ENCODE measurements around the gene SORT1.
A peak's percentile ranks its signal among the peaks of the same experiment; 100 is the strongest.
"Not testable (repeated sequence)": the region's sequence is repeated elsewhere in the genome, so short reads cannot be mapped to it uniquely, and the experiment has no call there.

Gene SORT1

GRCh38 chr1:109397581-109398342, at the start of gene SORT1:
SORT1 (minus strand) TSS chr1:109397918; CDS start chr1:109397892, 26 bp downstream.
- peak; percentile 73 for DNase-seq

- not testable (repeated sequence) for DNase-seq
Observed at GRCh38 chr1:109445949-109446695, 48.4 kb upstream of the SORT1 start.

- DNase-seq, result no peak
Observed at GRCh38 chr1:109444346-109444745, 46.6 kb upstream of the SORT1 start.

GRCh38 chr1:109443476-109443875, 45.8 kb upstream of the SORT1 start:
- DNase-seq, result no peak

- no peak for DNase-seq
Observed at GRCh38 chr1:109441069-109441468, 43.4 kb upstream of the SORT1 start.

- DNase-seq, result peak; percentile 67
Observed at GRCh38 chr1:109438798-109439297, 41.1 kb upstream of the SORT1 start.

GRCh38 chr1:109434484-109434883, 36.8 kb upstream of the SORT1 start:
- no peak for DNase-seq

DNA sequence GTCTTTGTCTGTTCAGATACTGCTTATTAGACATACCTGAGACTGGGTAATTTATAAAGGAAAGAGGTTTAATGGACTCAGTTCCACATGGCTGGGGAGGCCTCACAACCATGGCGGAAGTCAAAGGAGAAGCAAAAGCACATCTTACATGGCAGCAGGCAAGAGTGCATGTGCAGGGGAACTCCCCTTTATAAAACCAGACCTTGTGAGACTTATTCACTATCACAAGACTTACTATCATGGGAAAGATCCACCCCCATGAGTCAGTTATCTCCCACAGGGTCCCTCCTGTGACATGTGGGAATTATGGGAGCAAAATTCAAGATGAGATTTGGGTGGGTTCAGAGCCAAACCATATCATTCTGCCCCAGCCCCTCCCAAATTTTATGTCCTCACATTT, 35.6 kb upstream of the SORT1 start:
- no peak for DNase-seq

DNA sequence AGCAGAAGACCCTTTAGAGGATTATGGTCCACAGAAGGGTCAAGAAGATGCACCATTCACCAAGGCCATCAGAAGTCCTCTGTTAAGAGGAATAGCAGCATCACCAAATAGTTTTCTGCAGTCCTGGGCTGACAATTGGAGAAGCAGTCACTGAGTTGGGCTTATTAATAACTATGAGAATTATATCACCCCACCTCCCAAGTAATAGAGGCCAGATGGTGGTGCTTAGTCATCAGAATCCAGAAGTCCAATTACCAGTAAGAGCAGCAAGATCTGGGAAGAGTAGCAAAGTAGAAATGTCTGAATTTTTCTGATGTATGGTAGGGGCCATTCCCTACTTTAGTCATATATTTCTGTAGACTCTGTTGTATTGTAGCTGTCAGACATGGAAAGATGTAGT, 34.6 kb upstream of the SORT1 start:
- no peak for DNase-seq

GRCh38 chr1:109427171-109427467, 29.4 kb upstream of the SORT1 start:
- DNase-seq, result no peak

DNA sequence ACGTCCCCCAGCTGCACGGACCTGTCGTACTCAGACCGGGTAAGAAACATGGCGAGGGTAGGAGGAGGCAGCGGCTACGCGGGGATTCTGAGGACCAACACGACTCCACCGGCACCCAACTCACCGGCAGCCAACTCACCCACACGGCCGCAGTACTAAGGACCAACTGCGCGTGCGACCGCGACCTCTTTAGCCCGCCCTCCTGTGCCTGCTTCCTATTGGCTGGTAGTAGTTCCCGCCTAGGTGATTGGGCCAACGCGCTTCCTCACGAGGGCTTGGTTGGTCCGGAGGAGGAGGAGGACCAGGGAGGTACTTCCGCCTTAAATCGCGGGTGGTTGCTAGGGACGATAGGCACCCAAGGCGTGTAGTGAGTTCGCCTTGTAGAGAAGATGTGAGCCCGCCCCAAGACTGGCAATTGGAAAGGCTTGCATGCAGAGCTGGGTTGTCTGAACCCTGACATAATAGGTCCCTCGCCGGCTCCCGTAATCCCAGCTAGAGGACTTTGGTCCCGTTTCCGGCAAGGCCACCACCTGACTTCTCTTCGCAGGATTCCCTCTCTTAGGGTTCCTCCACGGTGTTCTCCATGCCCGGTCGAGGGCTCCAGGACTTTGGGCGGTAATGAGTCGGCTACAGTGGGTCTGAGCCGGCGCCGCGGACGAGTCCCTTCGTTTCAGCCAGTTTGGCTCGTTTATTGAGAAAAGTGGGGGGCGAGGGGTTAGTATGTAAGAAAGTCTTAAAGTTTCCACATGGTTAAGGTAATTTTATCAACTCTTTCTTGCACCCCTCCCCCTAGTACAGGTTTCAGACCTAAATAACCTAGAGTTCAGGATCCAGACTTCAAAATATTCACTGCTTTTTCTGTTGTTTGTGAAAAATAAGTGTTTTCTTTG, 28.8 kb upstream of the SORT1 start, which contains the start of gene PSMA5:
Gene PSMA5 (minus strand): TSS at position 168 of the 890 bp plus-strand sequence. CDS start 118 bp downstream, at position 50.
- peak; percentile 95 for DNase-seq

GRCh38 chr1:109425391-109426280, 27.9 kb upstream of the SORT1 start:
- DNase-seq, result no peak

DNA sequence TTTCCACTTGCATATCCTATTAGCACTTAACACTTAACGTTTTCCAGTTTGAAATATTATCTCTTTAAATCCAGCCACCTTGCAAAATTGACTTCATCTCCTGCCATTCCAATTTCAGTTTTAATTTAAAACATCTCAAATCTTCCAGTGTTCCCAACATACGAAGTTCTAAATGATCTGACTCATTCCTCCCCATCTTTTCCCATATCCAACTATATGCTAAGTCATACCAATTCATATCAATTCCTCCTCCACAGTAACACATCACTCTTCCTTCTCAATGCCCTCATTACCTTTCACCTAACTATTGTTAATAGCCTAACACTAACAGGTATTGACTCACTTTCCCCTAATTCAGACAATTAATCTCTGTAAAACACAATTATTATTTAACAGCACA, 25.8 kb upstream of the SORT1 start:
- no peak for DNase-seq

DNA sequence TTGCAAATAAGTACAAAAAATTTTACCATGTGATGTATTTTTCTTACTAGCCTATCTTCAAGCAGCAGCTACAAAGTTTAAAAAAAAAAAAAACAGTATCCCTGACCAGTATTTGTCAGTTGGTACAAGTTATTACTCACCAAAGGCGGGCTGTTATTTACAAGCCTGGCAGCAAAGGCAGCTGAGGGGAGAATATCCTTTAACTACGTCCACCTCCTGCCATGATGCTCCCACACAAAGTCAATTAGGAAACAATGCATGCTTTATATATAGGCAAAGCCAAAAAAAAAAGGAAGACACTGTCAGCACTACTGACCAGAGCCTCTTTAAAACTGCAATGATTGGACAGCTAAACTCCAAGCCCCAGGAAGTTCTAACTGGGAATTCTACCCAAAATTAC, 14.8 kb upstream of the SORT1 start:
- DNase-seq, result no peak

DNA sequence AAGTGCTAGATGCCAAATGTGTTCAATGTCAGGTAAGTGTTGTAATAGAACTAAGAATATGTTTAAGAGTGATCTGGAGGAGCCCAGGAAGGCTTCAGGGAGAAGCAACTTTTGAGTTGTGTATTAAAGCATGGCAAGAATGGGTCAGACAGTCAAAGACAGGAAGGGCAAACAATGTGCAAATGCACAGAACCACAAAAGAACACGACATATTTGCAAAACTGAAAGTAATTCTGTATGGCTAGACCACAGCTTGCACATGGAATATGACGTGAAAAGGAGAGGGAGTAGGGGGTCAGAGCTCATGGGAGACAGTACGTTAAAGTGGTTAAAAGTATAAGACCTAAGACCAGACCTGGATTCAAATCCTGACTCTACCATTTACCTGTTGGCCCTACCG, 7.1 kb upstream of the SORT1 start:
- DNase-seq, result no peak

DNA sequence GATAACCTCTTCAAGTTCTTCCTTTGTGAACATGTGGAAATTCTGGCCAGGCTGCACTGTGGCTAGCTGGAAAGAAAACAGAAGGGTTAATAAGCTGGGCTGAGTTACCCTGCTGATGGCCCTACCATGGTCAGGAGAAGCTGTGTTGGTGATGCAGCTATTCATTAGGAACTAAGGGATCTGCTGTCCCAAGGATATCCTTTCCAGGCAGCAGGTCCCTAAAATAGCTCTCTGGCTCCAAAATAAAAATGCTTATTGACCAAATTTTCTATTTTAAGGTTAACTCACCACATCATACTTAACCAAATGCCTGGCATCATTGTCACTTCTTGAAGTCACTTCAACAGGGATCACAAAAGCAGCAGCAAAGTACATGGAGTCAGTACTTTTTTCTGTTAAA, 4.3 kb upstream of the SORT1 start:
- DNase-seq, result no peak

- no peak for DNase-seq
Observed at GRCh38 chr1:109400035-109400655, 2.4 kb upstream of the SORT1 start.

- DNase-seq, result no peak
Observed at GRCh38 chr1:109399326-109399957, 1.7 kb upstream of the SORT1 start.

DNA sequence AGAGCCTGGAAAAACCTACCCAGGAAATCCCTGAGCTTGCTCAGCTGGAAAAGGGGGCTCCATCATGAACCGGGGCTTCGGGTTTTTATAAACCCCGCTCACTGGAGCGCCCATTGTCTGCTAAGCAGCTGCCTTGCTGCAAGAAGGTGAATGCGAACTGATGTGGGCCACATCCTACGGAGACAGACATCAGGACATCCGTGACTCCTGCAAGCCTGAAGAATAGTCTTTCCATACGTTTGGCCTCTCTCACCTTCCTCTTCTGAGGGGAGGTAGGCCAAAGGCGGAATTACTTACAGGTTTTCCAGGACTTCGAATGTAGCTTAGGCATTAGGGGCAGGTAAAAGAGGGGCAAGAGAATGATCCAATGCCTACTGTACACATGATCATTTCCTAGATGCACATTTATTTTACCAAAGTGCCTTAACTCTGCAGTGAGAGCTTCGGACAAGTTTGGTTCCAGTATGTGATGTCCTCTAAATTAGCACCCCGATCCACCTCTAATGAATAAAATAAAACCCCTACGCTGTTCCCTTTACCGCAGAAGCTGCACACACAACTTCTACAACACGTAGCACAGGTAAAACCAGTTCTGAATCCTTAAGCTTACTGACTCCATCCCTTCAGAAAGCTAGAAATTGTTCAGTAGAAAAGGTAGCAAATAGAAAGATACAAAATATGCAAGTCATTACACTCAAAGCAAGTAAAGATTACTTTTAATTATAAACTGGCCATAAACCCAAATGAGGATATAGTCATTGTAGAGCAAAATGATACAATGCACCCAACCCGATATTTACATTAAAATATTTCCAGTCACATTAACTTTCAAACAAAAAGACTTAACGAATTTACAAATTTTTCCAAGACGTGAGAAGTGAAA, 866 bp upstream of the SORT1 start:
- no peak for DNase-seq

All from T1000 (cell line).